GM18498 (cell line): Measurements from ENCODE around the gene VARS2.
"Not testable (repeated sequence)": the region's sequence is repeated elsewhere in the genome, so short reads cannot be mapped to it uniquely, and the experiment has no call there.

Experiments
- ATAC-seq: cut with Tn5 transposase; IDR thresholded peaks from one replicate; pipeline ENCODE4 v1.9.1; 2021; ENCODE audit warnings: mild to moderate bottlenecking, moderate library complexity; ENCODE audit not compliant: unreplicated experiment

Gene VARS2

DNA sequence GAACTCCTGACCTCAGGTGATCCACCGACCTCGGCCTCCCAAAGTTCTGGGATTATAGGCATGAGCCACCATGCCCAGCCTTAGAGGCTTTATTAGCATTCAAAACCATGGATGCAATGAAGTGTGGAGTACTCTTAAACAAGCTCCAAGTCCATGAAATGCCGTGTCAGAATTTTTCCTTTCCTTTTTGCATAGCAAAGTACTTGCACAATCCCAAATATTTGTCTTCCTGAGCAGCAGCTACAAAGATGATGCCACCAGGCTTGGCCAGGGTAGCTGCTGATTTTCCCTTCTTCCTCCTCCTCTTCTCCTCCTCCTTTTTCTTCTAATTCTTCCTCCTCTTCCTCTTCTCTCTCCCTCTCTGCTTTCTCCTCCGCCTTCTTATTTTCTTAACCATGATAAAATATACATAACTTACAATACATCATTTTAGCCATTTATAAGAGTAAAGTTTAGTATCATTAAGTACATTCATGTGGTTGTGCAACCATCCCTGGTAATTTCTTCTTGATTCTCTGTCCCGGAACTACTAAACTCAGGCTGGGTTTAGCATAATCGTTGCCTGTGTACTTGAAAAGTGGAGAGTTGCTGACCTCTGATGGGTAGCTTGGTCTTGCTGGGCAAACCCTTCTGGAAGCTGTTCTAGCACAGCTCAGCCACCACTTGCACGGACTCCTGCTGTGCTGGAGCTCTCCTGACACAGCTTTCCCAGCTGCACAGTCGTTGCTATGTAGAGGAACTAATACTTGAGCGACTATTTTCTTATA lies 47.1 kb downstream of the VARS2 start:
- ATAC-seq, result no peak

DNA sequence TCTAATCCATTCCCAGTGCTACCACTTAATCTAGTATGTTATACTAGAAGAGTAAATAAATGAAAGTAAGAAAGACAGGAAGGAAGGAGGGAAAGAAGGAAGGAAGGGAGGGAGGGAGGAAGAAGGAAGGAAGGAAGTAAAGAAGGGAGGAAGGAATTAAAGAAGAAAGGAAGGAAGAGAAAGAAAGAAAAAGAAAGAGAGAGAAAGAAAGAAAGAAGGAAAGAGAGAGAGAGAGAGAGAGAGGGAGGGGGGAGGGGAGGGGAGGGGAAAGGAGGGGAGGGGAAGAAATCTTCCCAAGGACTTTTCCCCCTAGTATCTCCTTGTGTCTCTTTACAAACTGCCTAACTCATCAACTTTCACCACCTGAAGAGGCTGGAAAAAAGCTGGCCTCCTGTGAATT lies 48.7 kb downstream of the VARS2 start:
- no peak for ATAC-seq

DNA sequence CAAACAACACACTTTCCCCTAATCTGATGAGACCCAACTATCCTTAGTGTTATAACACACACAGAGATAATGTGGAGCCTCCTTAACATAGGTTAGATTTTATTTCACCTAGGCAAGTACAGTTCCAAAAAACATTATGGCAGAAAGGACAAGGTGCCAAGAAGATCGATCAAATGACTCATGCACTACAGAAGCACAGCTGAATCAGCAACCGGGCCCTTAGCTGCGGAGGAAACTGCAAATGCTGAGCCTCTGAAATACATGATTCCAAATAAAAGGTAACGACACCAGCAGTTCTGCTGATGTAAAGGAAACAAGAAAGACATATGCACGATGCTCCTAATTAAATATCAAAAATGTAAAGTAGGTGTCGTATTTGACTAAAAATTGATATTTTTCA lies 49.6 kb downstream of the VARS2 start:
- ATAC-seq, result no peak

- no peak for ATAC-seq
These were observed 50.0 kb downstream of the VARS2 start for GRCh38 chr6:30964075-30964474.

- ATAC-seq, result no peak
These were observed 51.1 kb downstream of the VARS2 start for GRCh38 chr6:30965140-30965601.

DNA sequence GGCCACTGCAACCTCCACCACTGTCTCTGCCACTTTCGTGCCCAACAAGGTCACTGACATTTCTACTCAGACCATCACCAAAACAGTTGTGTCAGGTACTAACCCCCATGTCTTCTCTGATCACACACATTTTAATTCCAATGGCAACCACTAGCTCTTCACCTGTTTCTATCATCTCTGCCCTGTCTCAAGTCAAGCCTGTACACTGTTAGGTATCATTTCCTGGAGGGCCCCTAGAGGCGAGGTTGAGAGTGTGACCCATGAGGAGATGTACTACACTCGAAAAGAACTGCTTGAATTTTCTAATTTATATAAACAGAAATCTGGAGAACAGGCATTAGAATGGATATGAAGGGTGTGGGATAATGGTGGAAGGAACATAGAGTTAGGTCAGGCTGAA lies 52.1 kb downstream of the VARS2 start:
- no peak for ATAC-seq

- not testable (repeated sequence) for ATAC-seq
These were observed 55.1 kb downstream of the VARS2 start for GRCh38 chr6:30969171-30969570.

- ATAC-seq, result no peak
These were observed 56.9 kb downstream of the VARS2 start for GRCh38 chr6:30970946-30971345.

- no peak for ATAC-seq
These were observed 58.8 kb downstream of the VARS2 start for GRCh38 chr6:30972816-30973215.

DNA sequence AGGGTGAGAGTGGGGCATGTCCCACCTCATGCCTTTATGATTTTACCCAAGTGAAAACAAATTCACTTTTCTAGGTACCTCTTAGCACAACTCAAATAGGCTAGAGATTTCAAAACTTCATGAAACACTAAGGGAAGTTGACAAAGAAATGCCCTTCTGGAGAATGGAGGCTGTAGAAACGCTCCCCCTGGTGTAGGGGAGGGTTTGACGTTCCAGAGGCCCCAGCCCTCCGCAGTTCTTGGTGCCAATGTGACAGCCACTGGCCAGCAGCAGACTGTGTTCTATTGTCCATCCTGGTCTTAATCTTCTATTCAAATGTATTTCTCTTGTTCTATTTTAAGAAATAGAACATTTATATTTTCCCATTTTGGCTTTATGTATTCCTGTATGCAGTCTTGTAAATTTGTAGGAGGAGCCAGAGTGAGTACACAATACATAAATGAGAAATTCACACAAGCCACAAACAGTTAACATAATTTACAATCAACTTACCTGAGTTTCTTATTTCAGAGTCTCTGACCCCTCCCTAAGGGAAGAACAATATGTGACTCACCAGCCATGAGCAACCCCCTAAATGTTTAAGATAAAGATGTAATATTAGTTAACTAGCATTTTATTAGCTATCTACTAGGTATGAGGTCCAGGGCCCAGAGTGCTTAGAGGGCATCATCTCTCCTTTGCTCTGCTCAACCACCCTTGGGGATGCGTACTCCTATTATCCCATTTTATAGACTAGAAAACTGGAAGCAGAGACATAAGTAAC lies 60.6 kb downstream of the VARS2 start:
- no peak for ATAC-seq
